GM21737 (cell line): ENCODE results near the gene SERHL2.
"Not testable (repeated sequence)": the region's sequence is repeated elsewhere in the genome, so short reads cannot be mapped to it uniquely, and the experiment has no call there.

ENCODE experiments used
- ATAC-seq: cut with Tn5 transposase; IDR thresholded peaks from one replicate; pipeline ENCODE4 v1.9.1; 2021; ENCODE audit warnings: mild to moderate bottlenecking, moderate library complexity; ENCODE audit not compliant: unreplicated experiment

Gene SERHL2

DNA sequence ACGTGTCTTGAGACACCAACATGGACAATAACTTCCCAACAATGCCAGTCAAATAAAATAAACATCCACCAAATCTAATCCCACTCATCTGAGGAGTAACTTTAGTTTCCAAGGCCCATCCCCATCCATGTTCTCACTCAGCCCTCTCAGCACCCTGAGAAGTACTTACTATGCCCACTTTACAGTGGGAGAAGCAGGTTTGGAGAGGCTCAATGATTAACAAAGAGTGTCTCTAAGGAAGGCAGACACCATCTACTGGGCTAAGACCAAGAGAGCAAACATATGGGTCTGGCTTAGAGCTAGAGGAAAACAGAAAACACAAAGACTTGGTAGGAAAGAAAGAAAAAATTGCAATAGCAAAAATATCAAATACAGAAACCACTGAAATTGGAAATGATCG, 49.7 kb downstream of the SERHL2 start:
- ATAC-seq, result no peak

DNA sequence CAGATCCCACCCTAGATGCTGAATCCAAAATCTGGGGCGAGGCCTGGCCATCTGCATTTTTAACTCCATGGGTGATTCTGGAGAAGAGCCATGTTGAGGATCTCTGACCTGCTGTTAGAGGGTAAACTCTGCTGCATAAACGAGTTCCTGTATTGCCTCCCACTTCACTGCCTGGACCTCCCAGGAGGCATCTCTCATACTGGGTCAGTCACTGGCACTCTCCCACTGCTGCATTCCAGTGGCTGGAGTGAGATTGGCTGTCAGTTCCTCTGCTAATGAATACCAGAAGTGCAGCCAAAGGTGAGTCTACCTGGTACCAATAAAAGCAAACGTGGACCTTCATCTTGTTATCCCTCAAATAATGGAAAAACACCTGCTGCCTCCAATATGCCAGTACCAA, 50.6 kb downstream of the SERHL2 start:
- no peak for ATAC-seq

DNA sequence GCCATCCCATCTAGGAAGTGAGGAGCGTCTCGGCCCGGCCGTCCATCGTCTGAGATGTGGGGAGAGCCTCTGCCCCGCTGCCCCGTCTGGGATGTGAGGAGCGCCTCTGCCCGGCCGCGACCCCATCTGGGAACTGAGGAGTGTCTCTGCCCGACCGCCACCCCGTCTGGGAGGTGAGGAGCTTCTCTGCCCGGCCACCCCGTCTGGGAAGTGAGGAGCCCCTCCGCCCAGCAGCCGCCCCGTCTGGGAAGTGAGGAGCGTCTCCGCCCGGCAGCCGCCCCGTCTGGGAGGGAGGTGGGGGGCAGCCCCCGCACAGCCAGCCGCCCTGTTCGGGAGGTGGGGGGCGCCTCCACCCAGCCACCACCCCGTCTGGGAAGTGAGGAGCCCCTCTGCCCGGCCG, 53.9 kb downstream of the SERHL2 start:
- not testable (repeated sequence) for ATAC-seq

DNA sequence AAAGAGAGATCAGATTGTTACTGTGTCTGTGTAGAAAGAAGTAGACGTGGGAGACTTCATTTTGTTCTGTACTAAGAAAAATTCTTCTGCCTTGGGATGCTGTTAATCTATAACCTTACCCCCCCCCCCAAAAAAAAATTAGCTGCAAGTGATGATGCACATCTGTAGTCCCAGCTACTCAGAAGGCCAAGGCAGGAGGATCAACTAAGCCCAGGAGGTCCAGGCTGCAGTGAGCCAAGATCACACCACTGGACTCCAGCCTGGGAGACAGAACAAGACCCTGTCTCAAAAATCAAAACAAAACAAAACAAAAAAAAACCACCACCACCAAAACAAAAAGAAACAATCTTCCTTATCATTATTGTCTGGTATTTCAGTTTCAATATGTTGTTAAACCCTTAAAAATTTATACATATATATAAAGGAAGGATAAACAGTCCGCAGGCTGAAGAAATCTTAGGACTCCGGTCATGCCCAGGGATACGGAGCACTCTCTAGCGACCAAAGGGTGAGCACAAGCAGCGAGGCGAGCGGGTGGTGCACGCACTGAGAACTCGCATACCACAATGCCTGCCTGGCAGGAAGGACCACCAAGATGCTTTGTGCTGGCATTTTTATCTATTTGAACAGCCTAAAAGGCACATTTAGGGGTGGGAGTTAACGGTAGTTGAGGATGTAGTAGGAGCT, 54.5 kb downstream of the SERHL2 start:
- ATAC-seq, result no peak

DNA sequence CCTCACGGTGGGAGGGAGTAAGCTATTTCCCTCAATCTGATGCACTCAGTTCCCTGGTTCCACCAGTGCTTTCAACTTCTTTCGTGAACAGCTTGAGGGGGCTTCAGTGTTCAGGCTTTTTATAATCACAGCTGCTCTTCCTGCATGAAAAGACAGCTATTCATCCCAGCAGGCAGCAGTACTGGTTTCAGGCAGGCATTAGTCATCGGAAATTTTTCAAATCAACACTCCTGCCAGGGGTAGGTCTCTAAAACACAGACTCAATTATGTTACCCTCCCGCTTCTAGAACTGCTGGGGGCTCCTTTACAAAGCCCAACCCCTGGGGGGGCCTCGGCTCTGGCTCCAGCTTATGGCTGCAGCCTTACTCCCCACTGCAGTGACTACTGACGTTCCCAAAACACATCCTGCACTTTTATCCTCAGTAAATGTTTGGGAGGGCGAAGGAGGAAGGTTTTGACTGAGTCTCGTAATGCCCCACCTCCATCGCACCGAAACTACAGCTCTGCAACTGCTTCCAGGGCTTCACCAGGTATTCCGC, 55.1 kb downstream of the SERHL2 start:
- no peak for ATAC-seq

DNA sequence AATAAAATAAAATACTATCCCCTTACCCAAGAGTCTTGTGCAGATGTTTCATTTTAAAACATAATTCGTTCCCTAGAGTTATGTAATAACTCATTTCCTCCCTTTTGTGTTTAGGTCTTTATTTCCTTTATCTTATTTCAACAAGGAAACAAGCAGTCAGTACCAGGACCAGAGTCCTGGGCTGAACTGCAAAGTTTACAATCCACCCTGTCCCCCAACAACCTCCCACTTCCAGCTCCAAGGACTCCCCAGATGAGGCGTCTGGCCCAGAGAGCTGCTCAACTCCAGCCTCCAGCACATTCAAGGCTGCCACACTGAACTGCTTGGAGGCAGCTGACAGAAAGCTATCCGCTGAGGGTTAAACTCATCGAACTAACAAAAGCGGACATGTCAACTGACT, 56.4 kb downstream of the SERHL2 start:
- ATAC-seq, result no peak

DNA sequence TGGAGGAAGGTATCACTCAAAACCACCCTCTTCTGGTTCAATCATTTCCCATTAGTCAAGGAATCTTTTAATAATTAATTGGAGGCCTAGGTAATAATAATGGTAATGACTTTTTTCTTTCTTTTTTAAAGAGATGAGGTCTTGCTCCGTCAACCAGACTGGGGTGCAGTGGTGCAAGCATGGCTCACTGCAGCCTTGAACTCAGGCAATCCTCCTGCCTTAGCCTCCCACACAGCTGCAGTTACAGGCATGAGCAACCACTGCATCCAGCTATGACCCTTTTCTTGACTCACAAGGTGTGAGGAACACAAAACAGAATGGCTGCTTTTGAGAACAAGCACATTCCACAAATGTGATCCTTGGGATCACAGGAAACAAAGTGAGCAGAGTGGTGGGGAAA, 57.3 kb downstream of the SERHL2 start:
- no peak for ATAC-seq

DNA sequence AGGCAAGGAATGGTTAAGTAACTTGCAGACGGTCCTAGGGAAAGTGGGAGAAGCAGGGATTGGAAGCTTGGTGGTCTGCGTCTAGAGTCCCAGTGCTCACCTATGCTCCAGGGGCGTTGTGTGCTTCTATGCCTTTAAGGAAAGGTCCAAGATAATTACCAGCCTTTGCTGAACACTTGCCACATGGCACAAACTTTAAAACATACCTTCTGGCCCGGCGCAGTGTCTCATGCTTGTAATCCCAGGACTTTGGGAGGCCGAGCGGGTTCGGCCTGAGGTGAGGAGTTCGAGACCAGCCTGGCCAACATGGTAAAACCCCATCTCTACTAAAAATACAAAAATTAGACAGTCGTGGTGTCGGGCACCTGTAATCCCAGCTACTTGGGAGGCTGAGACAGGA, 58.6 kb downstream of the SERHL2 start:
- no peak for ATAC-seq

DNA sequence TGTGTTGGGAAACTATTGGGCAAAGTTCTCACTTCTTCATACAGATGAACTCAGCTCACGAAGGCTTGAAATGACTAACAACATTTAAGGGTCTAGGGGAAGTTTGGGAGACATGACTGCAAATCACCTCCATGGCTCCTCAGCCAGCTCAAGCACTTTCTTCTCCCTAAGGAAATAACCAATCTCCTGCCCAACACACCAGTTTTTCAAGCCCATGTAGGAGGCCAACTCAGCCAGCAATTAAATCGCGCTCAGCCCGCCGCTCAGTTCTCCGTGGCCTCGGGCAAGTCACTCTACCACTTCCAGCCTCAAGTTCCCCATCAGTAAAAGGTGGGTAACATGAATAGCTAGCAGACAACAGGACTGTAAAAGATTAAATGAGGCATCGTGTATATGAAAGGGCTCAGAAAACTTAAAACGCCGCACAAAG, 60.1 kb downstream of the SERHL2 start:
- no peak for ATAC-seq

DNA sequence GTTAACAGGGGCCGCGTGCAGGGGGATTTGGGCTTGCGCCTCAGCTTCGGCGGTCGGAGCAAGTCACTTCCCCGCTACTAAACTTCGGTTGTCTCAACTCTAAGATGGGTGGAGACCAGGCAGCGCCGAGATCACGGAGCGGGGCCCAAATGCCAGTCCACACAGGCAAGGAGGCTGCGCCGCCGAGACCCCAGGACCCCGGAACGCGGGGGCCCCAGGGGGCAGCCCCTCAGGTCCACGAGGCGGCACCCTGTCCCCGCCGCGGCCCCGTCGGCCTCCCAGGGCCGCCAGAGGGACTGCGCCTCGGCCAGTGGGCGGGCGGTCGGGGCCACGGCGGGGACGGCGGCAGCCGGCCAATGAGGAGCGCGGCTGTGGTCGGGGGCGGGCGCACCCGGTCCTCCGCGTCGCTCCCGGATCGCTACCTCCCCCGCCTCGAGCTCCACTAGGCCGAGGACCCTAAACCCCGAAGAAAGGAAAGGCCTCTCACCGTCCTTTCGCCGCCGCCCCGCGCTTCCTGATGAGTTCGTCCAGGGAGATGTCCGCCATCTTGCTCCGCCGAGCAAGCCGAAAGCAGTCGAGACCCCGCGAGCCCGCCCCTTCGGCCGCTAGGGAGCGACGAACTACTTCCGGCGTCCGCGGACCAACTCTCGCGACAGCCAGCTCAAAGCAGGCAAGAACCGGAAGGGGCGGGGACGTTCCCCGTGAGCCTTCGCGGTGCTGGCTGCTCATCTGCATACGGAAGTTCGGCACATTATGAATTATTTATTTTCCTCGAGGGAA, 60.7 kb downstream of the SERHL2 start, which contains the start of gene POLDIP3:
POLDIP3 (minus strand) TSS at position 572 of the 780 bp plus-strand sequence; CDS start at position 546, 26 bp downstream.
- peak; percentile 66 for ATAC-seq

DNA sequence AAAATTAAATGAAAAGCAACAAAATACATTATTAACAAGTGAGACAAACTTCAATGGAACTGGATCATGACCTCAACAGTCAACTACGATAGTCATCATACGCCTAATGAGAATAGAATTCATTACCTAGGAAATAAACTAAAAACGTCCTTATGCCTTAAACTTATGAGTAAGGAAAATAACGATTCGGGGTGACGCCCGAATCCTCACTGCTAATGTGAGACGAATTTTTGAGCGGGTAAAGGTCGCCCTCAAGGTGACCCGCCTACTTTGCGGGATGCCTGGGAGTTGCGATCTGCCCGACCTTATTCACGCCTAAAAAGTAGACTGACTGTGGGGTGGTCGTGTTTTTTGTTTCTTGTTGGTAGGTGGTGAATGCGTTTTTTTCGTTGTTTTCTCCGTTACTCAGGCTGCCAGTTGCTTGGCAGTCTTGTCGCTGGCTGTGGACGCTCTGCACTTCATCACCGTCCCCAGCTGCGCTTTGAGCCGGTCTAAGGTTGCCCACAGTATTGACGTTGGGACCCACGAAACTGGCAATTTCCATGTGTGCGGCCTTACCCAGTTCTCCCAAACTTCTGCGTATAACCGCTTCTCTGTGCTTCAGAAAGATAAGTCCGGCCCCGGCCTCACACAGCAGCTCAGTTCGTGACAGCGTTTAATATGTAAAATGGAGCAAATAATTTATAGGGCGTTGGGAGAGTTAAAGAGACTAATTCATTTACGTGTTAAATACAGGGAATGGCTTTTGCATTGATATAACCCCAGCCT, 61.5 kb downstream of the SERHL2 start:
- ATAC-seq, result peak; percentile 46

DNA sequence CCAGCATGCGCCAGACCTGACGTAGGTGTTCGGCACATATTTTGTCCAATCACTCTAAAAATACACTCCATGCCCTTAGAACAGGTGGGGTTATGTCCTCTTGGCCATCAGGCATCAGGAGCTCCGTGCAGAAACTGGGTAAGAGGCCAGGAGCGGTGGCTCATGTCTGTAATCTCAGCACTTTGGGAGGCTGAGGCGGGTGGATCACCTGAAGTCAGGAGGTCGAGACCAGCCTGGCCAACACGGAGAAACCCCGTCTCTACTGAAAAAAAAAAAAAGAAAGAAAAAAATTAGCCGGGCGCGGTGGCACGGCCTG, 62.1 kb downstream of the SERHL2 start:
- not testable (repeated sequence) for ATAC-seq

DNA sequence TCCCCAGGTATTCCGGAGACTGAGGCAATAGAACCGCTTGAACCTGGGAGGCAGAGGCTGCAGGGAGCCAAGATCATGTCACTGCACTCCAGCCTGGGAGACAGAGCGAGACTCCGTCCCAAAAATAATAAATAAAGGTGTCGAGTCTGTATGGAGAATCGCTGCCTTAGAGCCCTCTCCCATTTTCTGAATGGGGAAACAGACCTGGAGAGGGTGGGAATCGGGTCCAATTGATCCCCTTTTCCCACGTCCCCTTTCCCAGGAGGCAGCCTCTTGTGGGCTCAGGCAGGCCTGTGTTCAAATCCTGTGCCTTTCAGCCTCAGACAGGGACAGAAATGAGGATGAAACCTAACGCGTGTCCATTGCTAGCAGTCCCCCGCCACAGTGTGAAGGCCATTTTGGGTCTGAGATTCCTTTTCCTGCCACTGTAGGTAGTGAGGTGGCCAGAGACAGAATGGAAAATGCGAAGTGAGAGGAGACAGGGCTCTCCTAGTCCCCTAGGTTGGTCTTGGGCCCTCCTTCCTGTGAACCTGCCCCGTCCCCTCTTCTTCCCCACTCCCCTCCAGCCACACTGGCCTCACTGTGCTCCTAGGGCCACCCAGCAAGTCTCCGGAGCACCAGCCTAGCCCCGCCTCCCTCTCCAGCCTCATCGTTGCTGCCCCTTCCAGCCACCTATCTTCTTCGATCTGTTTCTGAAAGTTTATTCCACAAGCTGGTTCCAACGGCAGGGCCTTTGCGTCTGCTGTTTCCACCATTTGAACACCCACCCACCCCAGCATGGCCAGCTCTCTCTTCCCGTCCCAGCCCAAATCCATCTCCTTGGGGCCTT, 63.6 kb downstream of the SERHL2 start:
- ATAC-seq, result no peak

DNA sequence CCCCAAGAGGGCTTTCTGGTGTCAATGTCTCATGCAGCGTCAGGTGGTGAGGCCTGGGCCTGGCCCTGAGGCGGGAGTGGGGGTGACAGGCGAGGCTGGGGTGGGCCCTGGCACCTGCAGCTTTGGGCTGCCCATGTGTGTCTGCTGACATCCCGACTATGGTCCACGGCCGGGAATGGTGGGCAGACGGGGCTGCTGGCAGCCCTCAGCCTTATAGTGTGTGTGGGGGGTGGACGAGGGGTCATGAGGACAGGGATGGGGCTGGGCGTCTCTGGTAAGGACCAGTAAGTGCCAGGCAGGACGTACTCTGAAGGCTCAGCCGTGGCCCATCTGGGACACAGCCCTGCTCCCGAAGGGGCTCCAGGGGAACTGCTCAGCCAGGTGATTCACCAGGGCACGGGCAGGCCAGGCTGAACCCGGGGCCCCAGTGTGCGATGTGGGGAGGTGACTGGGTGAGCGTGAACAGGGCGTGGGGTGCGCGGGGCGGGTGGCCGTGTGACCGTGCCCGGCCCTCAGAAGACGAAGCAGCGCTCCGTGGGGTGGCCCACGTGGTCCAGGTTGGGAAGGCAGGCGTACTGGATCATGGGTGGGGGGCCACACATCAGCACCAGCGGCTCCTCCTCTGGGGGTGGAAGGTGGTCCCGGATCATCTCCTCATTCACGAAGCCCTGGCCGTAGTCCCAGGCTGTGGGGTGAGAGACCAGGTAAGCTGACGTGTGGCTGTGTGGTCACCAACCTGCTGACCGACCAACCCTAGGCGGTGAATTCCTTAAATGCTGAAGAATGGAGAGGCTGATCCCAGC, 65.7 kb downstream of the SERHL2 start:
- no peak for ATAC-seq

DNA sequence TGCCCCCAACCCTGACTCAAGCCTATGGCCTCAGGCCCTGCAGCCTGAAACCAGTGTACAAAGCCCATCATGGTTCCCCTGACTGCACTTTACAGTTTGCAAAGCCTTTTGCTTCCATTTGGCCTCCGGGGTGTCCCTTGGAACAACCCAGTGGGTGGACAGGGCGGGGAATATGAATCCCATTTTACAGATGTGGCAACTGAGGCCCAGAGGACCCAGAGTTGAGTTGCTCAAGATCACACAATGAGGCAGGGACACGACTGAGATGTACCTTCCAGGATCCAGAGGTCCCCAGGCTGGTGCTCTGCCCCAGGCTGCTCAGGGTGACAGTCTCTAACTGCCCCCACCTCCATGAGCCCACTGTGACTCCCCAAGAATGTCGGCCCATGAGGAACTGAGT, 66.3 kb downstream of the SERHL2 start:
- no peak for ATAC-seq

DNA sequence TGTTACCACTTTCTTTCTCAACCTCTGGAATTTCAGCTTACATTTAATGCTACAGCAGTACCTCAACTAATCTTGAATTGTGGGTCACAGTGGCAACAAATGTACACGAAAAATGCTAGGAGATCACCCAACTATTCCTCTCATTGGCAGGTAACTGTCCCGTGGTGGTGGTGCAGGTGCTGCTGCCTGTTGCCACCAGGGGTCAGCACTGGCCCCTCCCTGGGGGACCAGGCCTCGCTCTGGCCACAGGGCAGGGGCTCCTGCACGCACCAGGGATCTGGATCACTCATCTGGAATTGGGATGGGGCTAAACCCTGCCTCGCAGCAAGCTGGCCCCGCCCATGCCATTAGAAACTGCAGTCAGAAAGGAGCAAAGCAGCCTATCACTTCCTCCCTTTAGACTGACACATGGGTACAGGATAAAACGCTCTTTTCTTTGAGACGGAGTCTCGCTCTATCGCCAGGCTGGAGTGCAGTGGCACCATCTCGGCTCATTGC, 67.8 kb downstream of the SERHL2 start:
- ATAC-seq, result no peak

DNA sequence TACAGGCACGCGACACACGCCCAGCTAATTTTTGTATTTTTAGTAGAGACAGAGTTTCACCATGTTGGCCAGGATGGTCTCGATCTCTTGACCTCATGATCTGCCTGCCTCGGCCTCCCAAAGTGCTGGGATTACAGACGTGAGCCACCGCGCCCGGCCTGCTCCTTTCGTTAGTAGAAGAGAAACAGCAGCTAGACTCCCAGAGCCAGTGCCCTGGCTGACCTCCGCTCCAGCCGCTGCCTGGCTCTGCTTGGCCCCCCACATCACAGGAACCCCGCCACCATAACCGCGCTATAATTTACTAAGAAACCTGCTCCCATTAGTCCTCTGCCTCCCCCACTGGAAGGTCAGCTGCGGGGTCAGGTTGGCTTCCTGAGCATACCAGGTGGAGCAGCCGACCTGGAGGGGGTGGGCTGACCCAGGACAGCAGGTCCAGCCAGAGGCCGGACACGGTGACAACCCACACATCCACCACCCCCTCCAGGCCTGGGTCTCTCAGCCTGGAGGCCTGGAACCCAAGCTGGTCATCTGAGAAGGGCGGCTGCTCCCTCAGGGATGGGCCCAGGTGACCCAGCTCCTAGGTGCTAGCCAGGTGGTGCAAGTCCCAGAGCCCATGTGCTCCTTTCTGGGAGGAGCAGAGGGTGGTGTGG, 68.4 kb downstream of the SERHL2 start:
- no peak for ATAC-seq

DNA sequence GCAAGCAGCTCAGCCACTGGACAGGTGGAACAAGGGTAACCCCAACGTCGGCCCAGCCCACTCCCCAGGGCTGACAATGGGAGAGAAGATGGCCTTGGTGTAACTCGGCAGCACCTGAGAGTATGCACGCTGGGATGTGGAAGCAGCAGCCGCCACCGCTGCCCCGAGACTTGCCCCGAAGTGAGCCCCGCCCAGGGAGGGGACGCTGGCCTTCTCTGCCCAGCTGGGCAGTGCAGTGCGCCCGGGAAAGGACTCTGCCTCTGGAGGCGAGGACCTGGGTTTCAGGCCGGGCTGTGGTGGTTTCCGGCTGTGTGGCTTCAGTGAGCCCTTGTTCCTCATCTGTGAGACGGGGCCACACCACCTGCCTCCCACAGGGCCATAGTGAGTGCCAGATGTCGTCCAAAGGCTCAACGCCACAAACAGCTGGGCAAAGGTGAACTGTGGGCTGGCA, 69.6 kb downstream of the SERHL2 start:
- ATAC-seq, result no peak
